GM21576 (cell line): ENCODE data around the gene COP1.

Experiments
- ATAC-seq: cut with Tn5 transposase; IDR thresholded peaks from one replicate; pipeline ENCODE4 v1.9.1; 2021; ENCODE audit warnings: mild to moderate bottlenecking, moderate library complexity; ENCODE audit not compliant: unreplicated experiment

COP1 gene

DNA sequence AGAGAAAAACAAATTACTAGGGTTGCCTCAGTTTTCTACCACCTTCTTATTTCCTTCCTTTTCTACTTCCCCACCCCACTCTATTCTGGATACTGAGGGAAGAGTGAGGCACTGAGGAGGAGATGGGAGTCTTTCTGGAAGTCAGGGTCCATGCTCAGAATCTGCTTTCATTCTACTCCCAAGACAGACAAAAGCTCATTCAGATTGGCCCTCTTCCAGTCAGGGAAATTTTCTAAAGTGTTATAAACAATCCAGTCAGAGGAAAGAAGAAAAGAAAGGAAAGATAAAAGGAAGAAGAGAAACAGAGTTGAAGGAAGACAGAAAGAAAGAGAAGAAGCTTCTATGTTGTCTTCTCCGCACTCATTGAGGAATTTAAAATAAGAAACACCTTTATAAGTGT, 228.6 kb downstream of the COP1 start:
- ATAC-seq: no peak

DNA sequence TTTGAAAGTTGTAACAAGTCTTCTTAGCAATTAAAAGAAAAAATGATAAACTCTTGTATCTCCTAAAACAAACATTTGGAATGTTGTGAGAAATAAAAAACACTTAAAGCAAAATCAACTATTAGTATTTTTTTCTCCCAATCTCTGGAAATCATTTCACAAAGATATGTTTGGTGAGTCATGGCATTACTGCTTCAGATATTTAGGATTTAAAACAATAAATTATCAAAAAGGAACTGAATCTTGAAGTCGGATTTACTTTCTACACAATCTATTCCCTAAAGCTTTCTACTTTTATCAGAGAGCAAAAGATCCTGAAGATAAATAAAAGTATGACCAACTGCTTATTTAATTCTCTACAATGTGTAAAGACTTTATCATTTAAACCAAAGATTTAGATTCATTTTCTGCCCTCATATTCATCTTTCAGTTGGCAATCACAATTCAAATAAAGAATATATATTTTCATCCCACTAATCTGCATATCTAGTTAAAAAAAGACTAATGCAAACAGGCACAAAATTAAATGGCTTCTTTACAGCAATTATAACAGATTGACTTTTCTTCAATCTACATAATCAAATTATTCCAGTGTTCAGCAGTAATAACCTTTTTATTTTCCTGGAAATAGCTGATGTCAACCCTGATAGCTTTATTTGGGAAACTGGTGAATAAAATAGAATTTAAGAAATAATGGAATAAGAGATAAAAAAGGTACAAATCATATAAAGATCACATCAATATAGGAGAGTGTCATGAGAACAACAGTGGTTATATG, 230.0 kb downstream of the COP1 start:
- ATAC-seq: no peak

DNA sequence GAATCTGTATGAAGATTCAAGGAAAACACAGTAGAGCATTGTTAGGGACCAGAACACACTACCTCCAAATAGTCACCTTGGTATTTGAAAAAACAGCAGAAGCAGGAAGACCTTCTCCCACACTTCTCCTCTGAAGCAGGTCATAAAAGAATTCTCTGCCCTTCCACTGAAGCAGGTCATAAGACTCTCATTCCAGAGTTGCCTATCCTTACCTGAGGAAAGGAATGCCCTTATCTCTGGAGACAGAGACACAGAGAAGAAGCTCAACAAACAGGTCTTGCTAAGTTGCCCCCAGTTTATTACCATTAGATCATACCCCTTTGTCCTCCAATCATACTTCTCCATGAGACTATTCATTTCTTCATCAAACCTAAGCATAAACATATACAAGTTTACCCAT, 237.9 kb downstream of the COP1 start:
- no peak for ATAC-seq

DNA sequence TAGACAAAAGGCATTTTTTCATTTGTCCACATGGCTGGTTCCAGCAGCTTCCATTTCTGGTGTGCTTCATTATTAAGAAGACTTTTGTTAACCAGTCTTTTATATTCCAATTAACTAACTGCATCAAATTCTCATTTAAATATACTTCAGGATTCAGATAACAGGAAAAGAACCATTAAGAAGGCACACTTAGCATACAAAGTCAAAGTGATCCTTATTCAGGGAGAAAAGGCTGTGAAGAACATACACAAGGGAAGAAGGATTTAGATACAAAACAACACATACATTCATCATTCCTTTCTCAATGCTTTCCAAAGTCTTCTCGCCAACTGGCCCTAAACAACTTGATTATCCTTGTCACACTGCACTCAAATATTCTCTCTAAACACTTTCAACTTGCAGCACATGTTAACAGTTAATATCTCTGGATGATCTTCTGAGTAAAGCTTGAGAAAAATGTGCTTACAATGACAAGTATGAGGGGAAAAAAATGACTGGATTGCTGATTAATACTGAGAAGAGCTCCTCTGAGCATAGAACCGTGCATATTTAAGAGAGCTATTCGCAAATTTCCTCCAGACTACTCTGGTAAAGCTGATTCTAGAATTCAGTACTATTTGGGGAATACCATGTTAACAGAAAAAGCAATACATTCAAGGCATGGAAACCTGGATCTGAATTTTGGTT, 238.5 kb downstream of the COP1 start:
- no peak for ATAC-seq

DNA sequence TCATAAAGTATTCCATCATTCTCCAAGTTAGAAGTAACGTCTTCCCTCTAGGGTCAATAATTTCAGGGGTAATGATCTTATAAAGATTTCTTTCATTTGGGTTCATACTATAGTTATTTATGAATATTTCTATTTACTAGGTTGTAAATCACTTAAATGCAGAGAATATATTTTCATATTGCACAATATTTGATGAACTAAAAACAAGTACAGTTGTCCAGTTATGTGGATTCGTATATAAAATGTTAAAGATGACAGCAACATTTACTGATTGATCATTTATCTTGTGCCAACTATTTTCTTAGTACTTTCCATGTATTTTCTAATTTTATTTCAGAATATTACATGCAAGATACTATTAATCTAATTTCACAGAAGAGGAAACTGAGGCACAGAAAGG, 243.3 kb downstream of the COP1 start:
- ATAC-seq: no peak

DNA sequence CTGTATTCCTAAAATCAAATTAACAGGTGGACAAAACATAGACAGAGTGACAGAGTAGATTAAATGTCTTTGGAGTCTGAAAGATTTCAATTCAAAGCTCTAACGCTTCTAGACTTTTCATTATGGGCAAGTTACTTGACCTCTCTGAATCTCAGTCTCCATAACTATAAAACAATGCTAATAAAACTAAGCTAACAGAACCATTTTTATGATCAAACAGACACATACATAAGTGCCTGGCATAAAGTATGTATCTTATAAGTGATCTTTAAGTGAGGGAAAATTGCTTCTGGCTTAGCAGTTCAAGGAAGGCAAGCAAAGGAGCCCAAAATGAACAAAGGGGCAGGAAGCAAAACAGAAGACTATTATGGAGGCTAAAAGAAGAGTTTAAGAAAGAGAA, 246.9 kb downstream of the COP1 start:
- ATAC-seq: no peak

DNA sequence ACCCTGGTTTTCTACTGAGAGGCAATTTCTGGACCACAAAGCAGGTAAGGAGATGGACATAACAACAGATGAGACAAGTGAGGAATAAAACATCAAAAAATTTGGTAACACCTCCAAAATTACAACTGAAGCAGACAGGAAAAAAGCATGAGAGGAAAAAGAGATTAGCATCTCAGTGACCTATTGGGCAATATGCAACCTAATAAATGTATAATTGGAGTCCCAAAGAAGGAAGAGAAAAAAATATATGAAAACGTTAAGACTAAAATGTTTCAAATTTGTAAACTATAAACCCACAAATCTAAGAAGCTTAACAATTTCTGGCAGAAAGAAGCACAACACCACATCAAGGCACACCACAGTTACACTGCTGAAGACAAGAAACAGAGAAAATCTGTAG, 255.5 kb downstream of the COP1 start:
- no peak for ATAC-seq

DNA sequence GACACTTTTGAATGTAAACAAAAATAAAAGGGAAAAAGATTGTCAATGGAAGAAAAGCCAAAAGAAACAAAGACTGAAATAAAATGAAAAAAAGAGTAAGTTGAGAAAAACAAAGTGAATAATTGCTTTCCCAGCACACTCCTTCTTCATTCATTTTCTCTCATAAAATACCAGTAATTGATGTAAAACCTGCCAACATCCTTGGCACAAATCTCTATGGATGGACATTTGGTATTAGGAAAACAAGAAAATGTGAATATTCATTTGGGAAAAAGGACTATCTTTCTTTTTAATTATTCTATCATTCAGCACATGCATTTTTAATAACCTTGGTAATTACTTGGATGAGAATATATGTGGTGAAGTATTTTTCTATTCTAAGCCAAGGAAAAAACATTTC, 259.3 kb downstream of the COP1 start:
- no peak for ATAC-seq

DNA sequence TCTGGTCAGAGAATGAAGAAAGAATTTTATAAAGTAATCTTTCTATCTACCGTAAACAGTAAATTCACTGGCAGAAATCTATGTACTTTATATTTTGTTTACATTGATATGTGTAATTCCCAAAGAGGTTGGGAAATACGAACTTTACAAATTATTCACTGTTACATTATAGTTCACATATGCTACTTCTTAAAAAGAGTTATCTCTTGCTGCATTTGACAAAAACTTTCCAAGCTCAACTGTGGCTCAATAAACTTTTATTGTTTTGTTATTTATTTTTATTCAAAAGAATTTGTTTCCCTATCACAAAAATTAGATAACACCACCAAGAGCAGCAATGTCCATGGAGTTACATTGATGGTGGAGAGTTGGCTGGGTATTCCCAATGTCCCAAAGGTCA, 262.5 kb downstream of the COP1 start:
- no peak for ATAC-seq

DNA sequence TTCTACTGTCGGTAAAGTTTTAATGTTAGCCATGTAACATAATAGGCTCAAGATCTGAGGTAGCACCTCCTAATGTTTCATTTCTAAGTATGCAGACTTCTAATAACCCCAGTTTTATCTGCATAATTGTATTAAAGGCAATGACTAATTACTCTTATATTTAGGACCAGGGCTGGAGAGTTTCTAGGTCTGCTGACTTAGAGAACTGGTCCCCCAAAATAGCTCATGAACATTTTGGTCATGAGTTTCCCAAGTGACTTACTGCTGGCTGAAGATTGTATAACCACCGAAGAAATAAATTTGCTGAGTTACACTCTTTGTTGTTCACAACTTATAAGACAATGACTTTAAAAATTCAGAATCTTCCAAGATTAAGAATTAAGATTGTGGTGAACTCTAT, 265.9 kb downstream of the COP1 start:
- no peak for ATAC-seq

DNA sequence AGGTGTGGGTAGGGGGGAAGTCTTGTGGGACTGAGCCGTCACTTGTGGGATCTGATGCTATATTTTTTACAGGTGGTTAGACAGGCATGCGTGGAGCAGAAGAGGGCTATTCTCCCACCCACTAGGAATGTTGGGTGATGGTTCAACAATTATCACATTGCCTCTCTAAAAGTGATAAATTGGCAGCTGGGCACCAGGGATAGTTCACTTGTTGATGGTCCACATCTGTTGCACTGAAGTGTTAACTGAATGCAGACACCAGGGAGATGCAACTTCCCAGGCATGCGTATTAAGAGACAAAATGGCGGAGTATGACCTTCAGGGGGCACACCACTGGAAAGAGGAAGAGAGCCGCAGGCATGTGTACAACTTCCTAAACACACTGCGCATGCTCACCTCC, 270.4 kb downstream of the COP1 start:
- ATAC-seq: no peak

DNA sequence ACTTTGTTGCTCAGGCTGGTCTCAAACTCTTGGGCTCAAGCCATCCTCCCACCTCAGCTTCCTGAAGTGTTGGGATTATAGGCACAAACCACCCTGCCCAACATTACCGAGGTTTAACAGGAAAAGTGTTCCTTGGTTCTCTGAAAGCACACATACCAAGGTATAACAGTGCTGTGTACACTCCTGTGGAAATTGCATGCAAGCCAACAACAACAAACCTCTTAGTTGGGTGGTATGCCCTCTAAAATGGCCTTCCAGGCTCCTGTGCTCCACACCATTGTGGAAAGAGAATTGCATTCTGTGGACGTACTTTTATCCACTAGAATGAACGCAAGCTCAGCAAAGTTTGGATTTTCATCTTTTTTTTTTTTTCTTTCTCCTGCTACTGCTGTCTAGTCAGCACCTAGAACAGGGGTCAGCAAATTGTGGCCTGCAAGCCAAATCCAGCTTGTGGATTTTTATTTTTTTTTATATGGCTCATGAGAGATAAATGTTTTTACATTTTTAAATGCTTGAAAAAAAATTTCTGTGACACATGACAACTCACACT, 271.4 kb downstream of the COP1 start:
- no peak for ATAC-seq

DNA sequence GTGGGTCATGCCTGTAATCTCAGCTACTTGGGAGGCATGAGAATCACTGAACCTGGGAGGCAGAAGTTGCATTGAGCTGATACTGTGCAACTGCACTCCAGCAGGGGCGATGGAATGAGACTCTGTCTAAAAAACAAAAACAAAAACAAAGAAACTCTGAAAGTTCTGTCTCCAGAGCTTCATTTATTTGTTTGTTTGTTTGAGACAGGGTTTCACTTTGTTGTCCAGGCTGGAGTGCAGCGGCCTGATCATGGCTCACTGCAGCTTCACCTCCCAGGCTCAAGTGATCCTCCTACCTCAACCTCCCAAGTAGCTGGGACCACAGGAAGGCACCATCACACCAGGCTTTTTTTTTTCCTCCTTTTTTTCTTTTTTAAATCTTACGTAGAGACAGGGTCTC, 271.9 kb downstream of the COP1 start:
- ATAC-seq: no peak

DNA sequence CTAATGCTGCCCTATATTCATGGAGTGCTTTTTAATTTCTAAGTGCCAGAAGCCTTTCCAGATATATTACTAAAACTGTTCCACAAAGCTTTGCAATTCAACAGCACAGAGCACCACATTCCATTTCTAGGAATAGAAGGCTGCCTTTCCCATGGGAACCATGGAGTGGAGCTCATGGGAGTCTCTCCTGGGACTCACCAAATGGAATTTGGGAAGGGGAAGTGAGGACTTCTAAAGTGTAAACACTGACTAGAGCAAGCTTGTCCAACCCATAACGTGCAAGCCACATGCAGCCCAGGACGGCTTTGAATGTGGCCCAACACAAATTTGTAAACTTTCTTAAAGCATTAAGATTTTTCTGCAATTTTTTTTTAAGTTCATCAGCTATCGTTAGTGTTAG, 273.3 kb downstream of the COP1 start:
- no peak for ATAC-seq

DNA sequence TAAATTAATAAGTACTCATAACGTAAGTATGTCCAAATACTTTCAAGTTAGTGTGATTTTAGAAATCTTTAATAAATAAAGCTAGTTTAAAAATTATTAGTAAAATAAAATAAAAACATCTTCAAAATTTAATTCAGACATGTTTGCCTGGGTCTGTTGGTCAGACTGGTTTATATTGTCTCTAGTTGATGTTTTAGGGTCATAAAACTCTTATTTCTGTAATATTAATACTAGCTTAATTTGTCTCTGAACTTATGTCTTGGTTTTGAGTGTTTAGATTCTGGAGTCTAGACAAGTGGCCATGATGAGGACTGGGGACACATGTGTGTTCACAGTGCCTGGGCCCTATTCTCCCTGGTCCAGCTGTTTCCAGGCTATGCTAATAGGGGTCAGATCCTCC, 279.1 kb downstream of the COP1 start:
- ATAC-seq: no peak

DNA sequence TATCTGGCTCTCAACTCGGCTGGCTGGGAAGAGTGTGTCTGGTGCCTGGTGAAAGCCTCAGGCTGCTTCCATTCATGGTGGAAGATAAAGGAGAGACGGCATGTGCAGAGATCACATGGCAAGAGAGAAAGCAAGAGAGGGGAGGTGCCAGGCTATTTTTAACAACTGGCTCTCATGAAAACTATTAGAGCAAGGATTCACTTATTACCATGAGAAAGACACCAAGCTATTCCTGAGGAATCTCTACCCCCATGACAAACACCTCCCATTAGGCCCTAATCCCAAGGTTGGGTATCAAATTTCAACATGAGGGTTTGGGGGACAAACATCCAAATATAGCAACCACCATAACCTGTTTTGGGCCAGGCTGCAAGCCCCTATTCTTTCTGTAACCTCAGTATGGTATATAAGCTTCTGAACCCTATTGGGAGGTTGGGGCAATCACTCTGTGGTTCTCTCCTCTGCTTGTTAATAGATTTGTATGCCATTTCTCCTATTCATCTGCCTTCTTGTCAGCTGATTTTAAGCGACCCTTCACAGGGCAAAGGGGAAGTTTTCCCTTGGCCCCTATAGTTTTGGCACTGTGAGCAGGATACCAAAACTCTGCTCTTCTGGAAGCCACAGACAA, 284.7 kb downstream of the COP1 start:
- no peak for ATAC-seq

DNA sequence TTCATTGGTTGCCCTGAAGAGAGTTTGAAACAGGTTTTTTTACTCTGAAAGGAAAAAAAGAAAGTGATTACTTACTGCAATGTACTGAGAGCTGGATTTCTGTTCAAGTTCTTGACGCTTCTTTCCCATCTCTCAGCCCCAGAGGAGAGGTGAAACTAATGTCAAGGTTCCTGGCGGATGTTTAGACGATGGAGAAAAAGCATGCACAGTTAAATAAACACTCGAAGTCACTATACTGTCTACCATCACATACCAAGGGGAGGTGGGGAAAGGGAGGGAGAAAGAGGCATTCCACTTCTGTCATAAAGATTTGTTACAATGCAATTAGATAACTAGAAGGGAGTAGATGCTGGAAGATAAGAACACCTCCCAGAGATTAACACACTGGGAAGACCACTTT, 286.7 kb downstream of the COP1 start:
- no peak for ATAC-seq

DNA sequence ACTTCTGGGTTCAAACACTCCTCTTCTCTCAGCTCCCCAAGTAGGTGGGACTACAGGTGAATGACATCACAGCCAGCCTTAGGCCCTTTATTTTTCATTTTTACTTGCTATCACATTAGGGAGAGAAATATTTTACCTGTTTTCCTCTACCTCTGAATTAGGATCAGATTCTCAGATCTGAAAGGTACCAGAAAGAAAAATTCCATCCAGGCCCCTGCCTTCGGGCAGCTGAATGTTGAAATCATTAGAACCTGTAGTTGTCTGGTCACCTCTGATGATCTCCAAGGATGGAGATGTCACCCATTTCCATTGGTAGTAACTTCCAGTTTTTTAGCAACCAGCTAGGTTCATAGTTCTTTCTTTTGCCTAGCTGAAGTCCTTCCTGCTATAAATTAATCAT, 288.1 kb downstream of the COP1 start:
- ATAC-seq: no peak

DNA sequence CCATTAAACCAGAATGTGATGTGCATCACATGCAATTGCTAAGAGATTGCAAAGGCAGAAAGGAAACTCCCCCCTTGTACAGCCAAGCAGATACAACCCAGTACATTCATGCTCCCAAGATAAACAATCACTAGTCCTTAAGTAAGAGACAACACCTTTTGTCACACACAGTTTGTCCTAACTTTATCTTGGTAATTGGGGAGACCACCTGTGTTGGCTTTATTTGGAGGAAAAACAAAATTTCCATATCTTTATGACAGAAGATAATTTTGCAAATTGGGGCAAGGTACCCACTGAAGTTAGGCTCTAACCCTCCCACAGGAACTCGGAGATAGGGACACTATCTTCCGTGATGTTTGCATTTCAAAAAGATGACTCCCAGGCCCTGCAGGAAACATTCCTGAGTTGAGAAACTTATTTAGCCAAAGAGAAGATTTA, 288.7 kb downstream of the COP1 start:
- no peak for ATAC-seq

DNA sequence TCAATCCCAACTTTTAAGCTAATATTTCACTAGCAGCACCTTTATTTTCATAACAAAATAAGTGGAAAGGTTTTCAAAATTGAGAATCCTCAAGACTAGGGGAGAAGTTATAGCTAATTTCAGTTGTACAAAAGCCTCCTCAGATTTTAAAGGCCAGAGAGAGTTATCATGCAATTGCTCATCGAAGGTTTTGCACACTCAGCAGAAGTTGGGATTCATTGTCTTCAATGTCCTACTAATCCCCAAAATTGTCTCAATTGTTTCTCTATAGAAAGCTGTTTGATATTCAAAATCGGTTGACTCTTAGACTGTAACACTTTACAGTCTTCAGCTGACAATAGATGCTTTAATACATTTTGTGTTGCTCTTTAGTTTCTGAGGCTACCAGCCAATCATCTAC, 293.0 kb downstream of the COP1 start:
- ATAC-seq: no peak

DNA sequence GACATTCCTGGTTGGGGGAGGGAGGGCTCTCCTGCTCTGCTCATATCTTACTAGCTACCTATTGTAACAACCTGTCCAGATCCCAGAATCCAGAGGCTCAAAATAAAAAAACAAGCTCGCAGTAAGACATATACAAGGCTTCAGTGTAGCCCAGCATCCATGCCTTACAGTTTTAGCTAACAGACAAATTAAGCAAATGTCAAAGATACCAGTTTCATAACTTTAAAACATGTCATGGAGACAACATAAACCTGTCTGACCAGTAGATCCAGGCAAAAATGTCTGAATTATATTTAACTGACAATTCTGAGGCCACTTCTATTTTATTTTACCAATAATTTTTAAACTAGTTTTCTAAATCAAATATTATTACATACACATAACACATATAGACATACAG, 295.9 kb downstream of the COP1 start:
- no peak for ATAC-seq

DNA sequence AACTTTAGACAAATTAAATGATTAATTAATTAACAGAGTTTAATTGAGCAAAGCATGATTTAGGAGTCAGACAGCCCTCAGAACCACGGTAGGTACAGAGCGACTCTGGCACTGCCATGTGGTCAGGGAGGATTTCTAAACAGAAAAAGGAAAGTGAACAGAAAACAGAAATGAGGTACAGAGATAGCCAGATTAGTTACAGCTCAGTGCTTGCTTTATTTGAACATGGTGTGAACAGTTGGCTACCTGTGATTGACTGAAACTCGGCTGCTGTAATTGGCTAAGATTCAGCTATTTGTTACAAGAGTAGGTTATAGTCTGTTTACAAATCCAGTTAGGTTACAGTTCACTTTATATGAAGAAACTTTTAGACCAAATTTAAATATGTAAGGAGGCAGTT, 300.7 kb downstream of the COP1 start:
- no peak for ATAC-seq
